Measurements from ENCODE around the gene PLXNA4. TPM values are rescaled to one million over a fixed set of nuclear protein-coding genes. Genes with fewer than 3 reads are reported as not detected.

The PLXNA4 gene
- total and polyA plus RNA-seq, 12 donors = 0.83 to 17.0 (median 11.5) TPM

- intact Hi-C loops (cut with DNase I) = loop anchor here in 2 of 10 donors (5.0 kb wide), 1 partner anchor 39 kb away; no protein-coding TSS in a partner anchor
- whole genome bisulfite sequencing, 2 donors = 71 to 72% methylated on average over 5 of the region's 5 CpGs
- H3K36me3 ChIP-seq = no peaks in the 10 kb centered on the region
Observed at GRCh38 chr7:132376361-132377013, 199.8 kb downstream of the PLXNA4 start.

GRCh38 chr7:132373879-132374278 lies 202.4 kb downstream of the PLXNA4 start:
- H3K27ac ChIP-seq = no peak overlapping the region
- intact Hi-C loops (cut with DNase I) = no loop called here
- 84 to 92% methylated on average over 4 of the region's 4 CpGs for WGBS, 2 donors

More at GRCh38 chr7:132376361-132377013, 199.8 kb downstream of the PLXNA4 start:
- no peak for TF ChIP-seq CTCF (IDR thresholded peaks at IDR 0.05)
- Histone ChIP-seq H3K4me3 (no peak overlapping the region), H3K9me3 (no peaks in the 10 kb centered on the region), H3K27me3 (no peaks in the 10 kb centered on the region), H3K27ac (peak overlapping the region in 7 of 10 donors; percentile 36 to 55 (median 39)), H3K4me1 (peaks cover 10 to 58% (median 44%) of the 10 kb centered on the region in 9 donors)
- ATAC-seq (no peak), DNase-seq (no peak)

GRCh38 chr7:132373041-132373440 lies 203.2 kb downstream of the PLXNA4 start:
- Histone ChIP-seq H3K27me3 (no peaks in the 10 kb centered on the region), H3K4me1 (peaks cover 0 to 32% (median 21%) of the 10 kb centered on the region in 9 donors), H3K9me3 (no peaks in the 10 kb centered on the region), H3K4me3 (no peak overlapping the region), H3K36me3 (no peaks in the 10 kb centered on the region), H3K27ac (no peak overlapping the region)
- ATAC-seq = no peak
- DNase-seq = no peak
- WGBS, 2 donors = 93 to 100% methylated on average over 3 of the region's 3 CpGs
- intact Hi-C loops (cut with DNase I) = no loop called here
- TF ChIP-seq CTCF (IDR thresholded peaks at IDR 0.05) = no peak

More at GRCh38 chr7:132373879-132374278, 202.4 kb downstream of the PLXNA4 start:
- DNase-seq (no peak), ATAC-seq (no peak)
- Histone ChIP-seq H3K36me3 (no peaks in the 10 kb centered on the region), H3K4me3 (no peak overlapping the region), H3K4me1 (peaks cover 0 to 34% (median 24%) of the 10 kb centered on the region in 9 donors), H3K27me3 (no peaks in the 10 kb centered on the region), H3K9me3 (no peaks in the 10 kb centered on the region)
- TF ChIP-seq CTCF (IDR thresholded peaks at IDR 0.05) = no peak

GRCh38 chr7:132371948-132372347 lies 204.3 kb downstream of the PLXNA4 start:
- Histone ChIP-seq H3K9me3 (no peaks in the 10 kb centered on the region), H3K4me1 (peaks cover 0 to 22% (median 12%) of the 10 kb centered on the region in 9 donors), H3K27ac (no peak overlapping the region), H3K4me3 (no peak overlapping the region), H3K36me3 (no peaks in the 10 kb centered on the region), H3K27me3 (no peaks in the 10 kb centered on the region)
- no peak for DNase-seq
- WGBS, 2 donors = 79 to 86% methylated on average over 3 of the region's 3 CpGs
- intact Hi-C loops (cut with DNase I) = no loop called here
- no peak for TF ChIP-seq CTCF (IDR thresholded peaks at IDR 0.05)
- no peak for ATAC-seq

Data from heart right ventricle (tissue), 16 donors.